ENCODE results near the gene LDHB. TPM values are rescaled to one million over a fixed set of nuclear protein-coding genes. Genes with fewer than 3 reads are reported as not detected.

The LDHB gene
- total RNA-seq, 1 donor from 2014 or later, result 1,973 TPM

DNA sequence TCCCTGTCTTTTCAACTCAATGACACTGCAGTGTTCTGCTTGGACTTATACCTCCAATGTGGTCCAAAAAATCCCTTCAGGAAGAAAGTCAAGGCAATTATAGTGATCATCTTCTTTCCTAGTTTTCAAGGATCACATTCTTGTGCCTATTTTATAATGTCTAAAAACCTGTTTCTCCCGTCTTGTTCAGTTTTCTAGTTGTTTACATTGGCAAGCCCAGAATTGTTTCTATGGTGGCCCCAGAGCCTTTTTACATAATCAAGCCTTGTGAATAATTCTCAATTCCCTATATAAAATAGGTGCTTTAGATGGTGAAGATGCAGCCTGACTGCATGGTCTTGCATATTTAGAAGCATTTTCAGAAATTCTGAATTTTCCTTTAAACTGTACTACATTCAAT is 14.5 kb upstream of the LDHB start:
- no peaks in the 10 kb centered on the region for H3K36me3 ChIP-seq
- no peak overlapping the region for H3K27ac Mint-ChIP-seq
- peaks cover 6% of the 10 kb centered on the region for H3K27me3 Mint-ChIP-seq (ENCODE audit: insufficient read depth, low read depth)

DNA sequence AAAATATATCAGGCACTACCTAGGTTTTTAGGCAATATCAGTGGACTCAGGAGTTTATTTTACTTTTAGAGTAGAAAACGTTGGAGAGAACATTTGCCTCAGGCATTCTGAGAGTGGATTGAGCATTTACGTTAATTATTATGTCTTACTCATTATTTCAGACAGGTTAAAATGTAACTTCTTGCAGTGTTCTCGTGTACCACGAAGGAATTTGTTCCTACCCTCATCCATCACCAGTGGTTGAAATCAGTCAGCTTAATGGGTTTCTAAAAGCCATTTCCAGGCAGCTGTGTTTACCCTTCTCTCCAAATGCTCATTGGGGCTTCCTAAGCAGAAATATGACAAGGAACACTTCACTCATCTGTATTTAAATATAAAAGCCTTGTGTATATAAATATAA is 9.1 kb upstream of the LDHB start:
- Histone ChIP-seq H3K36me3 (no peaks in the 10 kb centered on the region), H3K9ac (no peak overlapping the region), H3K4me1 (no peaks in the 10 kb centered on the region), H3K4me3 (no peak overlapping the region), H4K20me1 (ENCODE audit: low read depth) (no peaks in the 10 kb centered on the region), H3F3A (ENCODE audit: low read depth) (no peaks in the 10 kb centered on the region), H3K4me2 (no peak overlapping the region), H3K79me2 (ENCODE audit: low read depth) (no peaks in the 10 kb centered on the region), H3K27me3 (no peaks in the 10 kb centered on the region), H3K9me3 (ENCODE audit: low read depth) (no peaks in the 10 kb centered on the region), H2AFZ (replicated peaks) (no peak overlapping the region), H3K27ac (no peak overlapping the region)
- DNase-seq (ENCODE audit: low spot score), result no peak
- TF ChIP-seq EZH2phosphoT487 (IDR thresholded peaks at IDR 0.05) (no peak), EZH2 (IDR thresholded peaks at IDR 0.05) (no peak)
- TF ChIP-seq, protein P1, sequence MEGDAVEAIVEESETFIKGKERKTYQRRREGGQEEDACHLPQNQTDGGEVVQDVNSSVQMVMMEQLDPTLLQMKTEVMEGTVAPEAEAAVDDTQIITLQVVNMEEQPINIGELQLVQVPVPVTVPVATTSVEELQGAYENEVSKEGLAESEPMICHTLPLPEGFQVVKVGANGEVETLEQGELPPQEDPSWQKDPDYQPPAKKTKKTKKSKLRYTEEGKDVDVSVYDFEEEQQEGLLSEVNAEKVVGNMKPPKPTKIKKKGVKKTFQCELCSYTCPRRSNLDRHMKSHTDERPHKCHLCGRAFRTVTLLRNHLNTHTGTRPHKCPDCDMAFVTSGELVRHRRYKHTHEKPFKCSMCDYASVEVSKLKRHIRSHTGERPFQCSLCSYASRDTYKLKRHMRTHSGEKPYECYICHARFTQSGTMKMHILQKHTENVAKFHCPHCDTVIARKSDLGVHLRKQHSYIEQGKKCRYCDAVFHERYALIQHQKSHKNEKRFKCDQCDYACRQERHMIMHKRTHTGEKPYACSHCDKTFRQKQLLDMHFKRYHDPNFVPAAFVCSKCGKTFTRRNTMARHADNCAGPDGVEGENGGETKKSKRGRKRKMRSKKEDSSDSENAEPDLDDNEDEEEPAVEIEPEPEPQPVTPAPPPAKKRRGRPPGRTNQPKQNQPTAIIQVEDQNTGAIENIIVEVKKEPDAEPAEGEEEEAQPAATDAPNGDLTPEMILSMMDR (IDR thresholded peaks at IDR 0.05), result no peak
- Mint-ChIP-seq H3K4me1 (no peaks in the 10 kb centered on the region), H3K36me3 (no peaks in the 10 kb centered on the region), H3K4me3 (no peak overlapping the region), H3K27me3 (ENCODE audit: insufficient read depth, low read depth) (peaks cover 9% of the 10 kb centered on the region), H3K9me3 (no peaks in the 10 kb centered on the region), H3K27ac (no peak overlapping the region)

More for the DNA sequence above, 14.5 kb upstream of the LDHB start:
- no peaks in the 10 kb centered on the region for H3K79me2 ChIP-seq (ENCODE audit: low read depth)
- TF ChIP-seq, protein P1 (IDR thresholded peaks at IDR 0.05), result no peak
- TF ChIP-seq EZH2 (IDR thresholded peaks at IDR 0.05) (no peak), EZH2phosphoT487 (IDR thresholded peaks at IDR 0.05) (no peak)
- no peak overlapping the region for H3K27ac ChIP-seq
- DNase-seq (ENCODE audit: low spot score), result no peak
- H3K9me3 Mint-ChIP-seq, result no peaks in the 10 kb centered on the region
- H3K36me3 Mint-ChIP-seq, result no peaks in the 10 kb centered on the region
- H3F3A ChIP-seq (ENCODE audit: low read depth), result no peaks in the 10 kb centered on the region
- H3K4me1 ChIP-seq, result no peaks in the 10 kb centered on the region
- H3K27me3 ChIP-seq, result no peaks in the 10 kb centered on the region
- H3K9me3 ChIP-seq (ENCODE audit: low read depth), result no peaks in the 10 kb centered on the region
- no peak overlapping the region for H3K9ac ChIP-seq
- H3K4me1 Mint-ChIP-seq, result no peaks in the 10 kb centered on the region
- H2AFZ ChIP-seq (replicated peaks), result no peak overlapping the region
- no peak overlapping the region for H3K4me3 ChIP-seq
- no peaks in the 10 kb centered on the region for H4K20me1 ChIP-seq (ENCODE audit: low read depth)
- no peak overlapping the region for H3K4me3 Mint-ChIP-seq
- no peak overlapping the region for H3K4me2 ChIP-seq

DNA sequence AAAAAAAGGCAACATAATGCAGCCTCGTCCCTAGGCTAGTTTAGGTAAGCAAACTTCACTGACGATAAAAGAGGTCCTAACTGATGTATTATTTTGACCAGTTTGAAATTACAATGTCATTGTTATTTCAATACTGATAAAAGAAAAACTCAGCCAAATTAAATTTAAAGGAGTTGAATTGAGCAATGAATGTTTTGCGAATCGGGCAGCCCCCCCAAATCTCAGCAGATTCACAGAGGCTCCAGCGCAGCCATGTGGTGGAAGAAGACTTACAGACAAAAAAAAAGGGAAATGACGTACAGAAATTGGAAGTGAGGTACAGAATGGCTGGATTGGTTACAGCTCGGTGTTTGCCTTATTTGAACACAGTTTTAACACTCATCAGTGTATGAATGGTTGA is 8.2 kb upstream of the LDHB start:
- no peaks in the 10 kb centered on the region for H3K4me1 Mint-ChIP-seq
- H3K27ac Mint-ChIP-seq, result no peak overlapping the region
- peaks cover 9% of the 10 kb centered on the region for H3K27me3 Mint-ChIP-seq (ENCODE audit: insufficient read depth, low read depth)
- no peaks in the 10 kb centered on the region for H3K4me1 ChIP-seq
- no peaks in the 10 kb centered on the region for H3F3A ChIP-seq (ENCODE audit: low read depth)
- H3K9me3 ChIP-seq (ENCODE audit: low read depth), result no peaks in the 10 kb centered on the region
- no peak overlapping the region for H2AFZ ChIP-seq (replicated peaks)
- no peaks in the 10 kb centered on the region for H4K20me1 ChIP-seq (ENCODE audit: low read depth)
- TF ChIP-seq, protein P1 (IDR thresholded peaks at IDR 0.05), result no peak
- TF ChIP-seq EZH2phosphoT487 (IDR thresholded peaks at IDR 0.05), result no peak
- no peaks in the 10 kb centered on the region for H3K9me3 Mint-ChIP-seq
- no peak overlapping the region for H3K9ac ChIP-seq
- DNase-seq (ENCODE audit: low spot score), result no peak
- H3K36me3 ChIP-seq, result no peaks in the 10 kb centered on the region
- no peaks in the 10 kb centered on the region for H3K27me3 ChIP-seq
- H3K79me2 ChIP-seq (ENCODE audit: low read depth), result no peaks in the 10 kb centered on the region
- no peak overlapping the region for H3K4me3 ChIP-seq
- H3K36me3 Mint-ChIP-seq, result no peaks in the 10 kb centered on the region
- no peak overlapping the region for H3K4me2 ChIP-seq
- H3K4me3 Mint-ChIP-seq, result no peak overlapping the region
- no peak overlapping the region for H3K27ac ChIP-seq

All from neural progenitor cell (in vitro differentiated cells).